Calu3 (cell line): ENCODE results near the gene ELF2. TPM values are rescaled to one million over a fixed set of nuclear protein-coding genes. Genes with fewer than 3 reads are reported as not detected.
"Not testable (repeated sequence)": the region's sequence is repeated elsewhere in the genome, so short reads cannot be mapped to it uniquely, and the experiment has no call there.

ENCODE experiments used
- BruUV-seq: library from RNA; stranded (reverse); fragments of 400-500 nt; replicated peaks from 2 replicates; lab custom pipeline; 2021; lab: Mats Ljungman, UMichigan
- CTCF ChIA-PET: fragments of 300-600 bp; sonication (Branson Sonifier 250); formaldehyde crosslinking; loops from one replicate; lab custom pipeline; 2022; ENCODE audit warnings: antibody characterized with exemption; lab: Charles Lee
- DNase-seq: peaks from one replicate; pipeline ENCODE4 v3.0.0; 2022
- H3K27ac Mint-ChIP-seq: one replicate; pipeline ENCODE4 v1.8.0; 2022; ENCODE audit warnings: mixed read lengths; ENCODE audit not compliant: unreplicated experiment
- H3K27me3 Mint-ChIP-seq: one replicate; pipeline ENCODE4 v1.8.0; 2022; ENCODE audit warnings: mixed read lengths; ENCODE audit not compliant: unreplicated experiment
- H3K36me3 Mint-ChIP-seq: one replicate; pipeline ENCODE4 v1.8.0; 2022; ENCODE audit warnings: mild to moderate bottlenecking, moderate library complexity, mixed read lengths; ENCODE audit not compliant: insufficient read depth, unreplicated experiment
- H3K4me1 Mint-ChIP-seq: one replicate; pipeline ENCODE4 v1.8.0; 2022; ENCODE audit warnings: mild to moderate bottlenecking, low read depth, mixed read lengths; ENCODE audit not compliant: unreplicated experiment
- H3K4me3 Mint-ChIP-seq: one replicate; pipeline ENCODE4 v1.8.0; 2022; ENCODE audit warnings: mild to moderate bottlenecking, low read depth, moderate library complexity, mixed read lengths; ENCODE audit not compliant: unreplicated experiment
- H3K9me3 Mint-ChIP-seq: one replicate; pipeline ENCODE4 v1.8.0; 2022; ENCODE audit warnings: low read depth, mixed read lengths; ENCODE audit not compliant: unreplicated experiment
- intact Hi-C: fragments of 100-400 bp; cut with micrococcal nuclease; formaldehyde crosslinking; loops from one replicate; pipeline ENCODE4 v1.10.0; 2022; ENCODE audit not compliant: unreplicated experiment
- total RNA-seq: library from RNA; stranded (reverse); gene quantifications from 2 replicates; pipeline ENCODE4 v1.2.3, GENCODE V29; 2022
- TF ChIP-seq, protein P1 (sequence below): fragments of 200-600 bp; IDR thresholded peaks from one replicate; pipeline ENCODE4 v1.8.0; 2022; ENCODE audit warnings: antibody characterized with exemption; ENCODE audit not compliant: unreplicated experiment

The ELF2 gene
- total RNA-seq, 1 experiment from 2014 or later: 27.8 TPM

DNA sequence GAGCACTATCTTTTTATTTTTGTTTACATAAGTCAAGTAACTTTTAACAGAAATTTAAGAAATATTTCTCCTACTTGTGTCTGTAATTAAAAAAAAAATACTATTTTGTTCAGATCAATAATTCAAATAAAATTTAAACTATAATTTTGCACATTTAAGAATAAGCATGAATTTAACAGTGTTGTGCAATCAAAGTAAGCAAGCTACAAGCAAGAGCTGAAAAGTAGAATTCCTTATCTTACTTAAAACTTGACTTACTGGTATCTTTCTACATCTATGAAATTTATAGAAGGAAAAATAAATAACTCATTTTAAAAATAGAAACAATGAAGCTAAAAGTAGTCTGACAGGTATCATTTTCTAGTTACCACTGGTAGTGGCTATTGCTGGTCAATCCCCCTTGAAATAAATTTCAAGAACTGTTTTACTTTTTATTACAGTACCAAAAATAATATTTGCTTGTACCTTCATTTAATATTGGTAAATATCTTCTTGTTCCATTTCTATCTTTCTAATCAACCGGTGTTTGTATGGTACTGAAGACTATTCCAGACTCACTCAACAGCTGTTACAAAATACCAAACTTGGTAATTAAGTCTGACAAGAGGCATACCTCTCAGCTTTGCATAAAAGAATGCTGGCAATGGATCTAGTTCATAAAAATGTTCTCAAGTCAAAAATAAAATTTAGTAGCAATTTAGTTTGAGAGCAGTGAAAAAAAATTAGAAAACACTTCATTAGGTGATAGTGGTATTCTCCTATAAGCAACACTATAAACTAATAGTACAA, 99.3 kb downstream of the ELF2 start:
- TF ChIP-seq, protein P1, sequence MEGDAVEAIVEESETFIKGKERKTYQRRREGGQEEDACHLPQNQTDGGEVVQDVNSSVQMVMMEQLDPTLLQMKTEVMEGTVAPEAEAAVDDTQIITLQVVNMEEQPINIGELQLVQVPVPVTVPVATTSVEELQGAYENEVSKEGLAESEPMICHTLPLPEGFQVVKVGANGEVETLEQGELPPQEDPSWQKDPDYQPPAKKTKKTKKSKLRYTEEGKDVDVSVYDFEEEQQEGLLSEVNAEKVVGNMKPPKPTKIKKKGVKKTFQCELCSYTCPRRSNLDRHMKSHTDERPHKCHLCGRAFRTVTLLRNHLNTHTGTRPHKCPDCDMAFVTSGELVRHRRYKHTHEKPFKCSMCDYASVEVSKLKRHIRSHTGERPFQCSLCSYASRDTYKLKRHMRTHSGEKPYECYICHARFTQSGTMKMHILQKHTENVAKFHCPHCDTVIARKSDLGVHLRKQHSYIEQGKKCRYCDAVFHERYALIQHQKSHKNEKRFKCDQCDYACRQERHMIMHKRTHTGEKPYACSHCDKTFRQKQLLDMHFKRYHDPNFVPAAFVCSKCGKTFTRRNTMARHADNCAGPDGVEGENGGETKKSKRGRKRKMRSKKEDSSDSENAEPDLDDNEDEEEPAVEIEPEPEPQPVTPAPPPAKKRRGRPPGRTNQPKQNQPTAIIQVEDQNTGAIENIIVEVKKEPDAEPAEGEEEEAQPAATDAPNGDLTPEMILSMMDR: no peak
- no peaks in the 10 kb centered on the region for H3K4me1 Mint-ChIP-seq
- no peaks in the 10 kb centered on the region for H3K27me3 Mint-ChIP-seq
- H3K27ac Mint-ChIP-seq: no peak overlapping the region
- no peak overlapping the region for H3K4me3 Mint-ChIP-seq
- CTCF ChIA-PET: no interaction called here
- intact Hi-C loops: no loop called here
- no peaks in the 10 kb centered on the region for H3K9me3 Mint-ChIP-seq
- no TSS peak for BruUV-seq
- peaks cover 6% of the 10 kb centered on the region for H3K36me3 Mint-ChIP-seq
- DNase-seq: no peak

GRCh38 chr4:139076016-139076744, 100.8 kb downstream of the ELF2 start:
- H3K4me1 Mint-ChIP-seq: no peaks in the 10 kb centered on the region
- no peak overlapping the region for H3K27ac Mint-ChIP-seq
- no peak for DNase-seq
- TF ChIP-seq, protein P1: no peak
- intact Hi-C loops: no loop called here
- peaks cover 3% of the 10 kb centered on the region for H3K36me3 Mint-ChIP-seq
- H3K9me3 Mint-ChIP-seq: no peaks in the 10 kb centered on the region
- no peaks in the 10 kb centered on the region for H3K27me3 Mint-ChIP-seq
- no peak overlapping the region for H3K4me3 Mint-ChIP-seq
- CTCF ChIA-PET: no interaction called here
- BruUV-seq: no TSS peak

GRCh38 chr4:139060591-139060990, 116.4 kb downstream of the ELF2 start:
- intact Hi-C loops: no loop called here
- no peaks in the 10 kb centered on the region for H3K27me3 Mint-ChIP-seq
- no peak for DNase-seq
- no peak overlapping the region for H3K27ac Mint-ChIP-seq
- peaks cover 43% of the 10 kb centered on the region for H3K36me3 Mint-ChIP-seq
- no peak overlapping the region for H3K4me3 Mint-ChIP-seq
- no TSS peak for BruUV-seq
- TF ChIP-seq, protein P1: no peak
- H3K9me3 Mint-ChIP-seq: no peaks in the 10 kb centered on the region
- H3K4me1 Mint-ChIP-seq: peaks cover 6% of the 10 kb centered on the region
- CTCF ChIA-PET: no interaction called here

DNA sequence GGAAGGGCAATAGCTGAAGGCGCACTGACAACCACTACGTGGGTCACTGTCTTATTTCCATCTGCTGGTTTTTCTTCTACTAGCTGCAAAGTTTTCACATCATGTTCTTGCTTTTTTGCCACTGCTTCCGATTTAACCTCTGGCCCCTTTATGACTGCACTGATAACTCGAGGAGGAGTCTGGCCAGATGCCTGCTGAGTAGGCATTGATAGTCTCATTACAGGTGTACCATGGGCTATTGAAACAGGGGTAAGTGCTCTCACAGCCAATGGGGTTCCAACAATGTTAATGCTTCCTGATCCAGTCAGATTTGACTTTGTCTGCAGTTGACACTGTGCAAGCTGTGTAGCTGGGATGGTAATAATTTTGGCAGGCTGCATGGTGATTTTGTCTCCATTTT, 118.0 kb downstream of the ELF2 start:
- intact Hi-C loops, BruUV-seq, H3K27me3 Mint-ChIP-seq, H3K9me3 Mint-ChIP-seq, DNase-seq, H3K4me3 Mint-ChIP-seq, H3K27ac Mint-ChIP-seq, CTCF ChIA-PET: not testable (repeated sequence)
- peaks cover 20% of the 10 kb centered on the region for H3K4me1 Mint-ChIP-seq
- peaks cover 40% of the 10 kb centered on the region for H3K36me3 Mint-ChIP-seq
